Upper lobe of left lung (tissue), 6 donors: ENCODE data around the gene UQCC2. TPM values are rescaled to one million over a fixed set of nuclear protein-coding genes. Genes with fewer than 3 reads are reported as not detected.

Source experiments
- ATAC-seq, 2 donors: fragments of 200-7000 bp; cut with Tn5 transposase; one replicate each; pipeline ENCODE4 v1.9.1; 2022; ENCODE audit warnings: mild to moderate bottlenecking in 2 of 2, moderate library complexity in 2 of 2; ENCODE audit not compliant: low FRiP score in 2 of 2
- DNase-seq, 2 donors: peaks; one replicate each; pipeline ENCODE4 v3.0.0-alpha.2; 2019 to 2020
- H3K27ac ChIP-seq, 4 donors: fragments of 200-600 bp; sonication (generic); one replicate each; pipeline ENCODE4 v1.5.1; 2016 to 2019
- H3K27me3 ChIP-seq, 4 donors: fragments of 200-600 bp; sonication (generic); one replicate each; pipeline ENCODE4 v1.5.1; 2017 to 2019
- H3K36me3 ChIP-seq, 4 donors: fragments of 200-600 bp; sonication (generic); one replicate each; pipeline ENCODE4 v1.5.1; 2016 to 2019
- H3K4me1 ChIP-seq, 4 donors: fragments of 200-600 bp; sonication (generic); one replicate each; pipeline ENCODE4 v1.5.1; 2018 to 2019
- H3K4me3 ChIP-seq, 4 donors: fragments of 200-600 bp; sonication (generic); one replicate each; pipeline ENCODE4 v1.5.1; 2017 to 2019; ENCODE audit warnings: mild to moderate bottlenecking in 2 of 4, moderate library complexity in 1 of 4
- H3K9me3 ChIP-seq, 4 donors: fragments of 200-600 bp; sonication (generic); one replicate each; pipeline ENCODE4 v1.5.1; 2018 to 2019
- EP300 ChIP-seq, 4 donors: sonication (generic); formaldehyde crosslinking; IDR thresholded peaks; one replicate each; pipeline ENCODE4 v1.5.1; 2017; ENCODE audit warnings: antibody characterized with exemption in 4 of 4, control low read depth in 2 of 4
- POLR2A ChIP-seq, 4 donors: fragments of 450-650 bp; IDR thresholded peaks; one replicate each; pipeline ENCODE4 v1.5.1; 2016 to 2017; ENCODE audit warnings: antibody characterized with exemption in 4 of 4, mild to moderate bottlenecking in 2 of 4
- POLR2AphosphoS5 ChIP-seq, 2 donors: sonication (generic); formaldehyde crosslinking; IDR thresholded peaks; one replicate each; pipeline ENCODE4 v1.5.1; 2017; ENCODE audit warnings: antibody characterized with exemption in 2 of 2
- WGBS, 2 donors: methylation state at CpG; one replicate each; pipeline ENCODE4 v1.1.5; 2017 to 2018; 5-methylcytosine and 5-hydroxymethylcytosine counted together
- total RNA-seq, 6 donors: library from RNA; depleted of rRNA in 4 of 6; stranded (reverse); fragments of >200 nt in 4 of 6; gene quantifications; one replicate each; pipeline versions ENCODE4 v1.1.0 to v1.2.1, GENCODE V29; 2016 to 2021
- TF ChIP-seq, protein P1 (sequence below), 6 experiments: fragments of 450-650 bp in 4 of 6; fragments of 200-600 bp in 2 of 6; sonication (generic) in 2 of 6; IDR thresholded peaks; one replicate each; pipeline ENCODE4 v1.5.1; 2016 to 2019; ENCODE audit warnings: antibody characterized with exemption in 6 of 6
- donor health status: DM: no; HTN: no; CAD: no; lungs with moderate emphysema.
- donor health status: DM: no; HTN: yes; CAD: no; lungs with severe emphysema.

Gene UQCC2
- total RNA-seq, 6 donors from 2014 or later: 8.9 to 53.0 (median 18.2) TPM

DNA sequence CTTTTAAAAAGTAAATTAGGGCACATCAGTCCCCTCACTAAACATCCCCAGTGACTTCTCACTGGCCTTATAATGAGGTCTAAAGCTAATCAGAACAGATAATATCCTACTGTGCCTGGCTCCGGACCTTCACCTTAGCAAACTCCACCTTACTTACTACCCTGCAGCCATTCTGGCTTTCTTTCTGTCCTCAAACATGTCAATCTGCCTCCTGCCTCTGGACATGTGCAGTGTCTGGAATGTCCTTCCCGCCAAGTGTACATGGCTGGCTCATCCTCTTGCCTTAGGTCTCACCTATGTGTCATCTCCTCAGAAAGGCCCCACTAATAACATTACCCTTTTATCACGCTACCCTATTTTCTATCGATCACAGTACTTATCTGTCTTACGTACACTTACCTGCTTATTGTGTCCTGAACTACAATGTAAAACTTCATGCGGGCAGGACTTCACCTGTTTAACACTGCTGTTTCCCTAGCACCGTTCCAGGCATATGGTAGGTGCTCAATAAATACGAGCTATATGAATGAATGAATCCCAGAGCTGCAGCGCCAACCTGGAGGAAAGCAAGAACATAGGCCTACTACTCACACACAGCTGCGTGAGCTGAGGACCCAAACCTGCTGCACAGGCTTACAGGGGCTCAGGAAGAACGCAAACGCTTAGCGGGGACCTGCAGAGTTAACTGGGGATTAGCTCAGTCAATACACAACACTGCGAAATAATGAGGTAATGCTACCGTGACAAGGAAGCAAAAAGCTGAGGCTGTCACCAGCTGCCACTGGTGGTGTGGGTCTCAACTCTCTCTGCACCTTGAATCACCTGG is 991 bp downstream of the UQCC2 start:
- TF ChIP-seq, protein P1, sequence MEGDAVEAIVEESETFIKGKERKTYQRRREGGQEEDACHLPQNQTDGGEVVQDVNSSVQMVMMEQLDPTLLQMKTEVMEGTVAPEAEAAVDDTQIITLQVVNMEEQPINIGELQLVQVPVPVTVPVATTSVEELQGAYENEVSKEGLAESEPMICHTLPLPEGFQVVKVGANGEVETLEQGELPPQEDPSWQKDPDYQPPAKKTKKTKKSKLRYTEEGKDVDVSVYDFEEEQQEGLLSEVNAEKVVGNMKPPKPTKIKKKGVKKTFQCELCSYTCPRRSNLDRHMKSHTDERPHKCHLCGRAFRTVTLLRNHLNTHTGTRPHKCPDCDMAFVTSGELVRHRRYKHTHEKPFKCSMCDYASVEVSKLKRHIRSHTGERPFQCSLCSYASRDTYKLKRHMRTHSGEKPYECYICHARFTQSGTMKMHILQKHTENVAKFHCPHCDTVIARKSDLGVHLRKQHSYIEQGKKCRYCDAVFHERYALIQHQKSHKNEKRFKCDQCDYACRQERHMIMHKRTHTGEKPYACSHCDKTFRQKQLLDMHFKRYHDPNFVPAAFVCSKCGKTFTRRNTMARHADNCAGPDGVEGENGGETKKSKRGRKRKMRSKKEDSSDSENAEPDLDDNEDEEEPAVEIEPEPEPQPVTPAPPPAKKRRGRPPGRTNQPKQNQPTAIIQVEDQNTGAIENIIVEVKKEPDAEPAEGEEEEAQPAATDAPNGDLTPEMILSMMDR (IDR thresholded peaks at IDR 0.05): no peak
- TF ChIP-seq EP300 (IDR thresholded peaks at IDR 0.05) (no peak), POLR2A (IDR thresholded peaks at IDR 0.05) (no peak), POLR2AphosphoS5 (IDR thresholded peaks at IDR 0.05) (no peak)
- H3K27me3 ChIP-seq: no peaks in the 10 kb centered on the region
- H3K36me3 ChIP-seq: peaks cover 0 to 19% (median 7%) of the 10 kb centered on the region in 4 donors
- H3K4me3 ChIP-seq: peak overlapping the region; percentile 78 to 96 (median 79)
- H3K27ac ChIP-seq: peak overlapping the region in 3 of 4 donors; percentile 88 to 97 (median 93)
- 76 to 85% methylated on average over 15 of the region's 15 CpGs for WGBS, 2 donors
- peaks cover 10 to 20% (median 15%) of the 10 kb centered on the region in 4 donors for H3K4me1 ChIP-seq
- ATAC-seq (no peak), DNase-seq (no peak)
- no peaks in the 10 kb centered on the region for H3K9me3 ChIP-seq

DNA sequence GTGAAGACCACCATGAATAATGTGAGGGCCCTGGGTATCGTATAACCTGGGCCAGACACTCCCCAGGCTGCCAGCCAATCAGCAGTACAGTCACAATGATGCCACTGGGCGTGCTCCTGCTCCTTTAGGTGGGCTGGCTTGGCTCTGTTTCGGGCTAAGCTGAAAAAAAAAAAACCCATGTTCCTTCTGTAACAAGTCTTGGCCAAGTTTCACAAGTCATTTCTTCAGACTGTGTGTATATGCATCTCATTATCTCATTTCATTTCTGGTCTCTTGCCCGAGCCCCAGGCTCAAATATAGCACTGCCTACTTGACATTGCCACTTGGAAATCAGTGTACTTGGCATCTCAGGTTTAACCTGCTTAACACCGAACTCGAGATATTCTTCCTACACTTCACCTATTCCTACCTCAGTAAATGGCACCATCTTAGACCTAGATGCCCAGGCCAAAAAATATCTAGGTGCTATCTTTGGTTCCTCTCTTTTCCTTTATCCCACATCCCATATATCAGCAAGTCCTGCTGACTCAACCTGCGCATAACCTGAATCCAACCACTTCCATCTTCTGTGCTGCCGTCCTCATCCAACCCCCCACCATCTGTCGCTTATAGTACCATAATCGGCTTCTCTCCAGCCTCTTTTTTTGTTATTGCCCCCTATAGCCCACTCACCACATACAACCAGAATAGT is 1.8 kb downstream of the UQCC2 start:
- TF ChIP-seq POLR2A (IDR thresholded peaks at IDR 0.05): no peak
- TF ChIP-seq POLR2AphosphoS5 (IDR thresholded peaks at IDR 0.05): no peak
- TF ChIP-seq, protein P1 (IDR thresholded peaks at IDR 0.05): no peak
- TF ChIP-seq EP300 (IDR thresholded peaks at IDR 0.05): no peak

DNA sequence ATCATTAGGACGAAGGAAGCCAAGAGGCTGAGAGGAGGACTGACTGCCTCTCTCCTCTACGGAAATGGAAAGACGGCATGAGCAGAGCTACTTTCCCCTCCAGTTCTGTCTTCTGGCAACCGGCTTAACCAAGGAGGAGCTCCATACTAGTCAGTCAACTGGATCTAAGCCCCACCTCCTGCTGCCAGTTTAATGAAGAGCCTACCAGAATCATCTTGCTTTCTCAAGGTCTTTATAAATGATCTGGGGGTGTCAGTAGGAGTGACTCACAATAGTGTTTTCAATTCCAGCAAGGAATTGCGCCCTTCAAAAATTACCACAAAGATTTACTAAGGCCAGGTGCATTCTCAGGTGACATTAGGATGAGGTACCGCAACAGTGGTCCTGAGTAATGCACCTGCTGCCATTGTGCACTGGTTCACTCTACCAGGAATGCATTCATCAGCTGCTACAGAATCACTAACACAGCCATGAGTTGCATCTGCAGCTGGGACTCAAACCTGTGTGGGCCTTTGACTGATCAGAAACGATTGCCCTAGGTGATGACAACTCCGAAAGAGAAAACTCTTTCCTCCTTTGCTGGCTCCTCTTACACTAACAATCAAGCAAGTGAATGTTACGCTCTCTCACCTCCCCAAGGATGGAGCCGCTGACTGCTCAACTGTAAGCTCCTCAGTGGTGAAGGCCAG is 2.8 kb downstream of the UQCC2 start:
- DNase-seq: no peak

More for the DNA sequence above, 1.8 kb downstream of the UQCC2 start:
- Histone ChIP-seq H3K27ac (no peak overlapping the region), H3K9me3 (no peaks in the 10 kb centered on the region), H3K27me3 (no peaks in the 10 kb centered on the region), H3K36me3 (peaks cover 0 to 19% (median 7%) of the 10 kb centered on the region in 4 donors), H3K4me3 (no peak overlapping the region), H3K4me1 (peaks cover 10 to 20% (median 15%) of the 10 kb centered on the region in 4 donors)
- 79 to 83% methylated on average over 10 of the region's 10 CpGs for WGBS, 2 donors
- DNase-seq (no peak), ATAC-seq (no peak)

GRCh38 chr6:33707771-33708170 is 3.7 kb downstream of the UQCC2 start:
- no peak for ATAC-seq
- WGBS, 2 donors: 90 to 96% methylated on average over 5 of the region's 5 CpGs
- Histone ChIP-seq H3K27me3 (no peaks in the 10 kb centered on the region), H3K4me1 (peaks cover 10 to 20% (median 15%) of the 10 kb centered on the region in 4 donors), H3K4me3 (no peak overlapping the region), H3K27ac (no peak overlapping the region), H3K9me3 (no peaks in the 10 kb centered on the region), H3K36me3 (peaks cover 0 to 19% (median 7%) of the 10 kb centered on the region in 4 donors)
- TF ChIP-seq POLR2AphosphoS5 (IDR thresholded peaks at IDR 0.05) (no peak), EP300 (IDR thresholded peaks at IDR 0.05) (no peak), POLR2A (IDR thresholded peaks at IDR 0.05) (no peak)
- TF ChIP-seq, protein P1 (IDR thresholded peaks at IDR 0.05): no peak
- DNase-seq: no peak

More for the DNA sequence above, 2.8 kb downstream of the UQCC2 start:
- no peak overlapping the region for H3K27ac ChIP-seq
- no peak overlapping the region for H3K4me3 ChIP-seq
- ATAC-seq: no peak
- H3K36me3 ChIP-seq: peaks cover 0 to 19% (median 7%) of the 10 kb centered on the region in 4 donors
- no peaks in the 10 kb centered on the region for H3K27me3 ChIP-seq
- peaks cover 10 to 20% (median 15%) of the 10 kb centered on the region in 4 donors for H3K4me1 ChIP-seq
- no peaks in the 10 kb centered on the region for H3K9me3 ChIP-seq
- TF ChIP-seq, protein P1 (IDR thresholded peaks at IDR 0.05): no peak
- TF ChIP-seq POLR2AphosphoS5 (IDR thresholded peaks at IDR 0.05) (no peak), POLR2A (IDR thresholded peaks at IDR 0.05) (no peak), EP300 (IDR thresholded peaks at IDR 0.05) (no peak)
- 89 to 92% methylated on average over 10 of the region's 10 CpGs for WGBS, 2 donors
